GM12873 (cell line): ENCODE results near the gene TCF23.

Source experiments
- TF ChIP-seq, protein P1 (sequence below): IDR thresholded peaks from 2 replicates; pipeline ENCODE4 v1.5.1; 2012; ENCODE audit warnings: low read depth, mild to moderate bottlenecking, moderate library complexity, low read length, control low read depth; ENCODE audit not compliant: insufficient read depth; ENCODE audit errors: missing control alignments

Gene TCF23

DNA sequence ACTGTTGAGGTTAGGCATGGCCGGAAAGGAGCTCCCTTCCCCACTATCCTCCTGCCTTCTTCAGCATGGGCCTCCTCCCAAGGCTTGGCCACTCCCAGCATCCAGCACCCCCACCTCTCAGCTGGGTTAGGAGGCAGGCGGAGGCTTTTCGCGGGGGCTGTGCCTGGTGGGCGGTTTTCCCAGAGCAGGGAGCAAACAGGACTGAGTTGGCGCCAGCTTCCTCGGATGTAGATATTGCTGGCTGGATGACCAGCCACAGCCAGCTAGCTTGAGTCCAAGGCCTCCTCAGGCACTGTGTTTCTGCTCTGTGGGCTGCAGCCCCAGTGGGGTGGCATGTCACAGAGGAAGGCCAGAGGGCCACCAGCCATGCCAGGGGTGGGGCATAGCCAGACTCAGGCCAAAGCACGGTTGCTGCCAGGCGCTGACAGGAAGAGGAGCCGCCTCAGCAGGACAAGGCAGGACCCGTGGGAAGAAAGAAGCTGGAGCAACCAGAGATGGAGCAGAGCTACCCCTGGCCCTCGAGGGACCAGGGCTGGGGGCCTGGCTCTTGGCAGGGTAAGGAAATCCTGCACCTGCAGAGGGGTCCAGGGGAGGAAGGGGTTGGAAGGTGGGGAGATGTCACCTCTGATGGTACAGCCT, at the start of gene TCF23:
TCF23 (plus strand) TSS at position 204 of the 639 bp plus-strand sequence; CDS start at position 334, 130 bp downstream.
- TF ChIP-seq, protein P1, sequence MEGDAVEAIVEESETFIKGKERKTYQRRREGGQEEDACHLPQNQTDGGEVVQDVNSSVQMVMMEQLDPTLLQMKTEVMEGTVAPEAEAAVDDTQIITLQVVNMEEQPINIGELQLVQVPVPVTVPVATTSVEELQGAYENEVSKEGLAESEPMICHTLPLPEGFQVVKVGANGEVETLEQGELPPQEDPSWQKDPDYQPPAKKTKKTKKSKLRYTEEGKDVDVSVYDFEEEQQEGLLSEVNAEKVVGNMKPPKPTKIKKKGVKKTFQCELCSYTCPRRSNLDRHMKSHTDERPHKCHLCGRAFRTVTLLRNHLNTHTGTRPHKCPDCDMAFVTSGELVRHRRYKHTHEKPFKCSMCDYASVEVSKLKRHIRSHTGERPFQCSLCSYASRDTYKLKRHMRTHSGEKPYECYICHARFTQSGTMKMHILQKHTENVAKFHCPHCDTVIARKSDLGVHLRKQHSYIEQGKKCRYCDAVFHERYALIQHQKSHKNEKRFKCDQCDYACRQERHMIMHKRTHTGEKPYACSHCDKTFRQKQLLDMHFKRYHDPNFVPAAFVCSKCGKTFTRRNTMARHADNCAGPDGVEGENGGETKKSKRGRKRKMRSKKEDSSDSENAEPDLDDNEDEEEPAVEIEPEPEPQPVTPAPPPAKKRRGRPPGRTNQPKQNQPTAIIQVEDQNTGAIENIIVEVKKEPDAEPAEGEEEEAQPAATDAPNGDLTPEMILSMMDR, result no peak

DNA sequence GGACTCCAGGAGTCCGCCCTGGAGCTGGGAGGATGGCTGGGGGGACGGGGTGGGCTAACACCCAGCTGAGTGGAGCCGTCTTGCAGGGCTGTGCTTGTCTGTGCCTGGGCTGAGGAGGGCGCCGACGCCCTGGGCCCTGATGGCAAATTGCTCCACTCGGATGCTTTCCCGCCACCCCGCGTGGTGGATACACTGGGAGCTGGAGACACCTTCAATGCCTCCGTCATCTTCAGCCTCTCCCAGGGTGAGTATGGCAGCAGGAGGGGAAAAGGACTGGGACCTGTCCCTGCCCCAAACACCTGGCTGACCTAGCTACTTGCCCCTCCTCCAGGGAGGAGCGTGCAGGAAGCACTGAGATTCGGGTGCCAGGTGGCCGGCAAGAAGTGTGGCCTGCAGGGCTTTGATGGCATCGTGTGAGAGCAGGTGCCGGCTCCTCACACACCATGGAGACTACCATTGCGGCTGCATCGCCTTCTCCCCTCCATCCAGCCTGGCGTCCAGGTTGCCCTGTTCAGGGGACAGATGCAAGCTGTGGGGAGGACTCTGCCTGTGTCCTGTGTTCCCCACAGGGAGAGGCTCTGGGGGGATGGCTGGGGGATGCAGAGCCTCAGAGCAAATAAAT, 49.4 kb upstream of the TCF23 start:
- TF ChIP-seq, protein P1, result no peak

DNA sequence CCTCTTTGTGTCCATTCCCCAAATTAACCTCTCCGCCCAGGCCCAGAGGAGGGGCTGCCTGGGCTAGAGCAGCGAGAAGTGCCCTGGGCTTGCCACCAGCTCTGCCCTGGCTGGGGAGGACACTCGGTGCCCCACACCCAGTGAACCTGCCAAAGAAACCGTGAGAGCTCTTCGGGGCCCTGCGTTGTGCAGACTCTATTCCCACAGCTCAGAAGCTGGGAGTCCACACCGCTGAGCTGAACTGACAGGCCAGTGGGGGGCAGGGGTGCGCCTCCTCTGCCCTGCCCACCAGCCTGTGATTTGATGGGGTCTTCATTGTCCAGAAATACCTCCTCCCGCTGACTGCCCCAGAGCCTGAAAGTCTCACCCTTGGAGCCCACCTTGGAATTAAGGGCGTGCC, 48.8 kb upstream of the TCF23 start:
- TF ChIP-seq, protein P1, result no peak

DNA sequence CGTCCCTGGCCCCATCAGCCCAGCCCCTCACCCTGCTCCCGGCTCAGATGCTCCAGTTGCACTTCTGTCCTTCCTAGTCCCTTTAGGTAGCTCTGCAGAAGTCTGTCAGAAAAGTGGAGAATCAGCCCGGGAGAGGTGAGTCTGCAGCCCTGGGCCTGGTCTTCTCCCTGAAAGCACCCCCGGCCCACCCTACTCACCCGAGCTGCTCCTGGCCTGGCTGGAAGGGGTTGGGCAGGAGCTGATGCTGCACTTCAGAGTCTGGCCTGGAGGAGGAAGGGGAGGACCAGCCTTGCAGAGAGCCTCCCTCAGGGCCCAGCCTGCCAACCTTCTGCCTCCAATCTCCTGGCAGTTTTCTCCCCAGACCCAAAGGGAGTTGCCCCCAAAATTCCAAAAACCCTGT, 46.5 kb upstream of the TCF23 start:
- TF ChIP-seq, protein P1, result no peak

DNA sequence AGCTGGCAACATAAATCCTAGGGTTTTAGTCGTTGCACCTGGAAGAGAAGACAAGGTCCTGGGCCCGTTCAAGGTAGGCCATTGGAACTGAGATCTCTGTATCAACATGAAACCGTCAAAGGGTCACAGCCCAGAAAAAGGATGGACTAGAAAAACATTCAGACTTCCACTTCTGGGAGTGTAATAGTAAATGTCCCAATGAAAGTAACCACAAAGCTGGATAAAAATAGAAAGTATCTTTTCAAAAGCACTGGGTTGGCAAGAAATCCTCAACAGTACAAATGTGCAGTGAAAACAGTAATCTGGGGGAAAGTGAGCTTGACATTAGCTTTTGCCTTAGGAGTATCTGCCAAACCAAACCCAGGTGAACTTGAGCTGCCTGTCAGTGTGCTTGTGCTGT, 42.8 kb upstream of the TCF23 start:
- TF ChIP-seq, protein P1, result no peak

DNA sequence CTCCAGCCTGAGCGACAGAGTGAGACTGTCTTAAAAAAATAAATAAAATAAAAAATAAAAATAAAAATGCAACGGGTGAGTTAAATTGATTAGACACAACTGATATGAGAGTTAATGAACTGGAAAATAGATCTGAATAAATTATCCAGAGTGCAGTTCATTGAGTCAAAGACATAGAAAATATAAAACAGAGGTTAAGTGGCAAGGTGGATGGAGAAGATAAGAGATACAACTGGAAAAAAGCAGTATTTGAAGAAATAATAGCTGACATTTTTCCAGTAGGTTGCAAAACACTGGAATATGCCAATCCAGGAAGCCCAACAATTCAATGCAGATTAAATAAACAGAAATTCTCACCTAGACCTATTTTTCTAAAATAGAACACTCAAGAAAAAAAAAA, 40.6 kb upstream of the TCF23 start:
- TF ChIP-seq, protein P1, result no peak

DNA sequence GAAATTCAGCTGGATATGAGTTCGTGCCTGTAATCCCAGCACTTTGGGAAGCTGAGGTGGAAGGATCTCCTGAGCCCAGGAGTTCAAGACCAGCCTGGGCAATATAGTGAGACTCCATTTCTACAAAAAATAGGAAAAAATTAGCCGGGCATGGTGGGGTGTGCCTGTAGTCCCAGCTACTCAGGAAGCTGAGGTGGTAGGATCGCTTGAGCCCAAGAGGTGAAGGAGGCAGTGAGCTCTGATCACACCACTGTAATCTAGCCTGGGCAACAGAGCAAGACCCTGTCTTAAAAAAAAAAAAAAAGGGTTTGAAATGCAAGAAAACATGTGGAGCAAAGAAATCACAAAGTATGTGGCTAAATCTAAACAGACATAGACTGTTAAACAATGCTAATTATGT, 39.7 kb upstream of the TCF23 start:
- TF ChIP-seq, protein P1, result no peak
